HG03442 (cell line): ENCODE results near the gene TEX29.

Experiments
- ATAC-seq: cut with Tn5 transposase; IDR thresholded peaks from one replicate; pipeline ENCODE4 v1.9.1; 2021; ENCODE audit warnings: mild to moderate bottlenecking, moderate library complexity; ENCODE audit not compliant: unreplicated experiment

TEX29 gene

DNA sequence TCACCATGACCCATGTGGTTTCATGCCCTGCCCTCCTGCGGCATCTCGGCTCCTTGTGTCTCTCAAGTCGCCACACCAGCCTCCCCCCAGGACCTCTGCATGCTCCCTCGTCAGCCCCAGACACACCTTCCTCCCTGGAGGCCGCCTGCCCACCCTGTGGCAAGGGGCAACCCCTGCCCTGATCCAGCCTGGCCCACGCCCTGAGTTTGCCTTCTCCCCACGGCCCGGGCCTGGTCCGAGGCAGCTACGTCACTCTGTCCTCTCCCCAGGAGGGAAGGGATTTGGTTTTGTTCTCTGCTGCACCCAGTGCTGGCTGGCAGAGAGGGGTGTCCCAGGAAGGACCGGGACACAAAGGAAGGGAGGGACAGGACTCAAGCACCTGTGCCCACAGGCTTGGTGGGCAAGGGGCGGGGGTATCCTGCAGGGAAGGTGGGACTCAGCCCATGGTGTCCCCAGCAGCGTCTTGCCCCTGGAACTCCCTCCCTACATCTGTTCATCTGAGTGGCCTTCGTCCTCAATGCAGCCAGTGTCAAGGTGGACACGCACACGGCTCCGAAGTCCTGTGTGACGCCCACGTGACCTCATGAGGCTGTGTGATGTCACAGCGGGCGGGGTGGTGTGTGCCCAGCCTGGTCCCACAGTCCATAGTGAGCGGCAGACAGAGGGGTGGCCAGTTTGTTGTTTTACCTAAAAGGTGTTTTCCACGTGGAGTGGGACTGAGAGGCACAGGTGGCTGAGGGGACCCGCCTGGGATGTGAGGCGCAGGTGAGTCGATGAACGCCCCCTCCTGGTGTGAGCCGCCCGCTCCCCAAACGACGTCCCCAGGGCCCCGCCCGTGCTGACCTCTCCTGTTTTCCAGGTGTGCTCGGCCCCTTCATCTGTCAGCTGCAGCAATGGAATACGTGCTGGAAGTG lies at the start of gene TEX29:
TSS of gene TEX29 (plus strand) at position 645 of the 914 bp plus-strand sequence. CDS start at position 894, 249 bp downstream.
- no peak for ATAC-seq

DNA sequence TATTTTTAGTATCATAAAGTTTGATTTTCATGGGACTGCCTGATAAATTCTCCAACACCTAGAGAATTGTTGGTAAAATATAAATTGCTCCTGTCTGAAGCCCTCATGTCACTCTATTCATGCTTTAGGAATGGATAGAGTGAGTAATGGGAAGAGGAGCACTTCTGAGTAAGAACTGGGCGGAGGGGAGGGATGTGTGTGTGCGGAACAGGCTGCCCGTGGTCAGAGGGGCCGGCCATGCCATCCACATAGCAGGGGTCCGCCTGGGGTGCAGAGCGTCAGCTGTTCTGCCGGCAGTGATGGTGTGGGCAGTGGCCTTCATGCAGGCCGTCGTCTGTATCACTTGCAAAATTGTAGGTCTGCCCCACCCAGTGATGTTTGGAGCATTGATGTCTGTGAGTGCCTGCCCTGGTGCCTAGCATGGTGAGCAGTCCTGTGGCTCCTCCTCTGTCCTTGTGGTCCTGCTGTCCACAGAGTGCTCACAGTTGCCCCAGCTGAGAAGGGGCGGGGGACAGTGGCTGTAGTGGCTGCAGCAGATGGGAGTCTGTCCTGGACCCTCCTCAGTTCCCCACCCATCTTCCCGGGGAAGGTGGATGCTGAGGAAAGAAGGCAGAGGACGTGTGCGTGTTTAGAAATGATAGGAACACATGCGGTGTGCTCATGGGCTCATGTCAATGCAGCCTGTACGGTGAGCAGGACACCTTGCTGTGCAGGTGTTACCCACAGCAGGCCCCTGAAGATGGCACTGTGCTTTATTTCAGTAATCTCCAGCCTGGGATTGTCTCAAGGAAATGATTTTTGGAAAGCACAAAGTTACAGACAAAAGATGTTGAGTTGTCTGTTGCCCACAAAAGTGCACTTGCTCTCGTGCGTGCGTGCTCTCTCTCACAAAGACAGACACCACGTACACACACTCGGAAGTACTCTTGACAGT lies 49.4 kb upstream of the TEX29 start:
- no peak for ATAC-seq

DNA sequence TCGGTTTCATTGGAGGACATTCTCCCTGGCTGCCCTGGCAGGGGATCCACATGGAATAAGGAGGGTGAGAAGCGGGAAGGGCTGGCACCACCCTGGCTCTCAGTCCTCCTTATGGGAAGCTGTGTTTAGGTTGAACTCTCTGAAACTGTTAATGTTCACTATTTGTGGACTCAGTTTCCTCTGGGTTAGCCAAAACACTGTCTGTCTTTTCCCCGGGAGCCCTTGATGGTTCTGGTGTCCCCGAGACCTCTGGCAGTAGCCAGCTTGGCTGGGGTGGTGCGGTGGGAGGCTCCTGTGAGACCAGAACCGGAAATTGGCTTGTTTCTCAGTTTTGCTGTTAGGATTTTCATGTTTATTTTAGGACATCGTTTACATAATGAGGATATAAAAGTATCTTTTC lies 48.3 kb upstream of the TEX29 start:
- no peak for ATAC-seq

- ATAC-seq = no peak
Observed at GRCh38 chr13:111275382-111275781, 45.1 kb upstream of the TEX29 start.

- ATAC-seq = no peak
Observed at GRCh38 chr13:111275995-111276618, 44.3 kb upstream of the TEX29 start.

DNA sequence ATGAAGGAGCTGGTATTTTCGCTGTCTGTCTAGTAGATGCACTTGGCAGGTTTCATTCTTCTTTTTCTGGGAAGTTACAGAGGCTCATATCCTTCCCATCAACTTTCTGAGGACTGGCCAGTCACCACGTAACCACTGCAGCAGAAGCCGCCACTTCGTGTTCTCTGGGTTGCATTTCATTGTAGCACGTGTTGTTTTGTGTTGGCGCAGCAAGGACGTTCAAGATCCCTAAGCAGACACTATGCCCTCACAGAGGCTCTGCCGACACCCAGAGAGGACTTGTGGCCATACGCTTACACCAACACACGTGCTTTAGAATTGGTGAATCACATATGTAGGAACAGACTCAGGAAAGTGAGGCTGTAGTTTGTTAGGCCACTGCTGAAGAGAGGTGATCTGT lies 42.2 kb upstream of the TEX29 start:
- no peak for ATAC-seq

DNA sequence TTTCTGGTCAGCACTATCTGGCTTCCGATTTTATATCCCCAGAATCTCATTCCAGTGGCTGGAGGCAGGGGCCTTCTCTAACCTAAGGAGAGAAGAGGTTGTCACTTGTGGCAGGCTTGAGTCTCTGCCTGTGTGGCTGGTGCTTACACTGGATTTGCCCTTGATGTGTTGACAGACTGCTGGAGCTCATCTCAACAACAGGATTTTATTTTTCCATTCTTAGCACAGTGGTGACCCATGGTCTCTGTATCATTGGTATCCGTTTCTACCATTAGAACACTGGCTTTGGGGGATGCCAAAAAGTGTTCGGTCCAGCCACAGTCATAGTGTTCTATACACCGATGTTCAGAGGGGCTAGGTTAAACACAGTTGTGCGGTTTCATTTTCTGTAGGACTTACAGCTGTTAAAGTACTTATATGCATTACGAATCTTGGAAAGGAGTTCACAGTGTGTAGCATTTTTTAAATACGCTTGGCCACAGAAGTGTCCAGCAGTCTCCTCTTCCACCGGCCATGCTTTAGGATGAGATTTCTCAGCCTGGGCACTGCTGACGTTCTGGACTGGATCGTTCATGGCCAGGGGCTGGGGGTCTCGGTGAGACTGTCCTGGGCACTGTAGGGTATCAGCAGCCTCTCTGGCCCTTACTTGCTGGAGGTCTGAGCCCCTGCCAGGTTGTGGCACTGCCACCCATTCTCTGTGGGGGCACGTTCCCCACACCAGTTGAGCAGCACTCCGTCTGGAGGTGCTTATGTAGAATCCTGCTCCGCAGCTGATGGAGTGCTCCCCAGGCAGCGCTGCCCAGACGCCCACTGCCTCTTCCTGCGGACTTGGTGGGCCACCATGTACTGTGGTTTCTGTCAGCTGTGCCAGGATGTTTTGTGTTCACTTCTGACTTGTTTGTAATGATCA lies 41.4 kb upstream of the TEX29 start:
- ATAC-seq = no peak

DNA sequence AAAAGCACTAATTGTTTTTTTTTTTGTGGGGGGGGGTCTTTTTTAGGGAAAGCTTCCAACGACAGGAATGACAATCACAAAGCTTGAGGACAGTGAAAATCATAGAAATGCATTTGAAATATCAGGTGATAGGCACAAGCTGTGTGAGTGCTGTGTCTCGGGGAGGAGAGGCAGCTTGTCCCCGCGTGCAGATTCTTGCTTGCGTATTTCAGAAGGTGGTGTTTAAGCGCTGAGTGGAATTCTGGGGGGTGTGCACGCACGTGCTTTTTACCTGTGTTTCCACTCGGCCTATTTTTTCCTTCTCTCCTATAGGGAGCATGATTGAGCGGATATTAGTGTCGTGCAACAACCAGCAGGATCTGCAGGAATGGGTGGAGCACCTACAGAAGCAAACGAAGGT lies 40.2 kb upstream of the TEX29 start:
- no peak for ATAC-seq

DNA sequence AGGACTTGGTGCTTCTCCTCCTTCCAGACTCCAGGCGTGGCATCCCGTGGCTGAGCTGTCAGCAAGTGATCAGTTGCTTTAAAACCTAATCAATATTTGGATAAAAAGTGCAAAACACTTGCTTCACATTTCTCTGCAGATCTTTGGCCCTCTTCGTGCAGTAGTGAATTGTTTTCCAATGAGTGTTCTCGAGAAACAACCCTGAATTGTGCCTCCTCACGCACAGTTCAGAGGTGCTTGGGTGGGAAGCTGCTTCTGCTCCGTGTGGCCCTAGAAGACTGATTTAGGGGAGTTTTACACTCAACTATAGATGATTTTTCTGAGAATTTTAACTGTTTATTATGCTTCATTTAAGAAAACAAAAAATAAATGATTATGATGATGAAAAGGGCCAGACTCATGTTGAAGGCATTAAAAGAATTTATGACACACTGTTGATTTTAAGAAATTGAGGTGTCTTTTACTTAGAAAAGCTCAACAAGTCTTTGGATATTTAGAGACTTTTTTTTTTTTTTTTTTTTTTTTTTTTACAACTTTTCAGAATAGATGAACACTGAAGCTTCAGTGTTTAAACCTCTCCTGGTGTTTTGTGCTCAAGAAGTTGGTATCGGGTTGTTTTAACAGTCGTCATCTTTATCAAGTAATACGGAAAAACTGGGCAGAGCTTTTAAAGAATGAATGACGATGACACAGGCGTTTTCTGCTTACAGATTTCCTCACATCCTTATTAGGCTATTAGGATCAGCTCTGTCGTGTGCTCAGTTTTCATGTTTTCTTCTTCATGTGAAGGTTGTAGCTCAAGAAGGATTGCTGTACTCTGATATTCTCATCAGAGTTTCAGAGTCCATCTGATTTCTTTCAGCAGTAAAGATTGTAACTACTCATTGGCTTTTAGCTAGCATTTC lies 39.5 kb upstream of the TEX29 start:
- no peak for ATAC-seq

- ATAC-seq = no peak
Observed at GRCh38 chr13:111281751-111282311, 38.6 kb upstream of the TEX29 start.

DNA sequence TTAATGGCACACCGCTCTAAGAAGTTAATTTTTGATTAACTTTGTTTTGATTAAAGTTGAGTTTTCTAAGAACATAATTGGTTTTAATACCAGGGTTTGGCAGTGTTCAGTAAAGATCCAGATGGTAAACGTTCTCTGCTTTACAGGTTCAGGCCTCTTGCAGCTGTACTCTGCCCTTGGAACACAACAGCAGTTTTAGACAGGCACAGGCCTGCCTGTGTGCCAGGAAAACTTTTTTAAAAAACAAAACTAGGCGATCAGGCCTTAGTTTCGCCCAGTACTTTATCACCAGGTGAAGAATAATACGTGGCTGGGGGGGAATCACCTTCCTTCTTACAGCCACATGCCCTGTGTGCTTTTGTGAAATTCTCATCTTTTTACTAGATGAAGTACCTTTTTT lies 38.0 kb upstream of the TEX29 start:
- no peak for ATAC-seq

- no peak for ATAC-seq
Observed at GRCh38 chr13:111282997-111283396, 37.4 kb upstream of the TEX29 start.

- no peak for ATAC-seq
Observed at GRCh38 chr13:111283457-111283856, 37.0 kb upstream of the TEX29 start.

GRCh38 chr13:111283991-111284390 lies 36.5 kb upstream of the TEX29 start:
- ATAC-seq = no peak

- ATAC-seq = no peak
Observed at GRCh38 chr13:111284565-111284964, 35.9 kb upstream of the TEX29 start.

GRCh38 chr13:111286162-111286561 lies 34.3 kb upstream of the TEX29 start:
- no peak for ATAC-seq

GRCh38 chr13:111286749-111287148 lies 33.7 kb upstream of the TEX29 start:
- ATAC-seq = no peak

GRCh38 chr13:111287201-111287600 lies 33.2 kb upstream of the TEX29 start:
- ATAC-seq = no peak

DNA sequence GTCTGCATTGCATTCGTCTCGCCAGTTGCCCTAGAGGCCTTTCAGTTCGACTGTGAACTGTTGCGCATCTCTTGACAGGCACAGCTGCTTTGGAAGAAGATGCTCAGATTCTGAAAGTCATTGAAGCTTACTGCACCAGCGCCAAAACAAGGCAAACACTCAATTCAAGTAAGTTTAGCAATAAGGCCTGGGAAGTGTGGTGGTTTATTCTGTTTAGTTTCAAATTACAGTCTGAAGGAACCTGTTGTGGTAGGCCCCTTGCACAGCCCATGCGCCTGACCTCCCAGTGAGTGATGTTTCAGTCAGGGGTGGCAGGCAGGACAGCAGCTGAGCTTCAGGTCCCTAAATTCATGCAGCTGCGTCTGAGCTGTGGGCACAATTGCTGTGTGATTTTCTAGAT lies 32.2 kb upstream of the TEX29 start:
- no peak for ATAC-seq
